Endothelial cell of umbilical vein (primary cell): ENCODE measurements around the gene SCARF2. TPM values are rescaled to one million over a fixed set of nuclear protein-coding genes. Genes with fewer than 3 reads are reported as not detected.
A peak's percentile ranks its signal among the peaks of the same experiment; 100 is the strongest.

Experiments used
- Bru-seq: library from RNA; stranded (reverse); fragments of 400-500 nt; gene quantifications from one replicate; lab custom pipeline; 2021; lab: Mats Ljungman, UMichigan
- BruChase-seq, 2 experiments: library from RNA; stranded (reverse); fragments of 400-500 nt; gene quantifications; one replicate each; lab custom pipeline; 2021; lab: Mats Ljungman, UMichigan
- BruUV-seq: library from RNA; stranded (reverse); fragments of 400-500 nt; replicated peaks from 2 replicates; lab custom pipeline; 2021; lab: Mats Ljungman, UMichigan
- CTCF ChIA-PET: fragments of 300-600, 350-600 bp; sonication (Branson Sonifier 250); formaldehyde crosslinking; loops from one replicate; lab custom pipeline; 2021; ENCODE audit warnings: antibody characterized with exemption, inconsistent platforms; lab: Charles Lee
- POLR2A ChIA-PET: fragments of 300-600, 350-600 bp; sonication (Branson Sonifier 250); formaldehyde crosslinking; loops from one replicate; lab custom pipeline; 2021; ENCODE audit warnings: antibody characterized with exemption, inconsistent platforms; lab: Charles Lee
- DNase-seq: peaks from one replicate; pipeline ENCODE4 v3.0.0-alpha.2; 2011; ENCODE audit warnings: low read depth, low spot score
- FAIRE-seq: peaks from 2 replicates; lab custom pipeline; 2011; peaks lifted over from hg19 to GRCh38; lab: Jason Lieb, UNC
- H2AFZ ChIP-seq: 2 replicates; pipeline ENCODE4 v1.6.0; 2012; ENCODE audit warnings: low read depth, low read length, control low read depth, inconsistent platforms
- H3K27ac ChIP-seq: 2 replicates; pipeline ENCODE4 v1.5.1; 2011; ENCODE audit warnings: low read depth, mild to moderate bottlenecking, control low read depth, low read length, moderate library complexity; ENCODE audit not compliant: insufficient read depth
- H3K27me3 ChIP-seq, 2 experiments: 2 replicates each; pipeline versions ENCODE4 v1.6.0 to v1.6.1; 2011; ENCODE audit warnings: low read length in 2 of 2, mixed read lengths in 1 of 2; ENCODE audit not compliant: control insufficient read depth in 2 of 2, insufficient read depth in 2 of 2
- H3K36me3 ChIP-seq, 2 experiments: 2 replicates in 1 of 2; 3 replicates in 1 of 2; pipeline ENCODE4 v1.5.1; 2011; ENCODE audit warnings: low read length in 2 of 2, mild to moderate bottlenecking in 1 of 2, moderate library complexity in 1 of 2; ENCODE audit not compliant: control insufficient read depth in 2 of 2, insufficient read depth in 2 of 2; ENCODE audit errors: extremely low read depth in 1 of 2
- H3K4me1 ChIP-seq: 3 replicates; pipeline ENCODE4 v1.5.1; 2011; ENCODE audit warnings: mild to moderate bottlenecking, low read length; ENCODE audit not compliant: control insufficient read depth, insufficient read depth; ENCODE audit errors: extremely low read depth
- H3K4me2 ChIP-seq: 2 replicates; pipeline ENCODE4 v1.6.1; 2011; ENCODE audit warnings: low read length, control low read depth, mixed read lengths; ENCODE audit not compliant: insufficient read depth
- H3K4me3 ChIP-seq, 3 experiments: fragments of 200-600 bp in 1 of 3; sonication (generic), shearing (Covaris generic) in 1 of 3; replicated peaks in 1 of 3; 2 replicates each; pipeline ENCODE4 v1.5.1; 2011 to 2016; ENCODE audit warnings: control low read depth in 3 of 3, low read length in 3 of 3, mild to moderate bottlenecking in 2 of 3, inconsistent platforms in 1 of 3, low read depth in 1 of 3, moderate library complexity in 1 of 3; ENCODE audit not compliant: insufficient read depth in 1 of 3
- H3K79me2 ChIP-seq: 2 replicates; pipeline ENCODE4 v1.6.0; 2012; ENCODE audit warnings: low read length, inconsistent platforms; ENCODE audit not compliant: control insufficient read depth, insufficient read depth
- H3K9ac ChIP-seq: replicated peaks from 2 replicates; pipeline ENCODE3; 2011; ENCODE audit warnings: low read length, control low read depth; ENCODE audit not compliant: insufficient read depth; ENCODE audit errors: extremely low read depth
- H3K9me1 ChIP-seq: replicated peaks from 3 replicates; pipeline ENCODE4 v1.6.0; 2011; ENCODE audit warnings: mild to moderate bottlenecking, low read length; ENCODE audit not compliant: control insufficient read depth, insufficient read depth; ENCODE audit errors: extremely low read depth
- H3K9me3 ChIP-seq: replicated peaks from 2 replicates; pipeline ENCODE4 v1.5.1; 2012; ENCODE audit warnings: low read length, inconsistent platforms; ENCODE audit not compliant: control insufficient read depth, insufficient read depth
- H4K20me1 ChIP-seq: replicated peaks from 2 replicates; pipeline ENCODE3; 2011; ENCODE audit warnings: mild to moderate bottlenecking, low read length; ENCODE audit not compliant: control insufficient read depth, insufficient read depth; ENCODE audit errors: extremely low read depth
- GATA2 ChIP-seq: IDR thresholded peaks from 2 replicates; pipeline ENCODE4 v1.7.0; 2011; ENCODE audit warnings: low read depth, mild to moderate bottlenecking, moderate library complexity, mixed read lengths, low read length; ENCODE audit not compliant: insufficient read length, insufficient read depth
- POLR2A ChIP-seq: IDR thresholded peaks from 2 replicates; pipeline ENCODE4 v1.6.1; 2012; ENCODE audit warnings: low read depth, mild to moderate bottlenecking, control low read depth, low read length
- POLR2AphosphoS5 ChIP-seq: IDR thresholded peaks from 2 replicates; pipeline ENCODE4 v1.6.1; 2012; ENCODE audit warnings: low read depth, mild to moderate bottlenecking, control low read depth, low read length, moderate library complexity; ENCODE audit not compliant: insufficient read depth
- dilution Hi-C: fragments of 300-500 bp; cut with MboI; formaldehyde crosslinking; loops from one replicate; pipeline ENCODE4 v1.15.0; 2019; ENCODE audit warnings: low sequenced_read_pairs; ENCODE audit not compliant: extremely low pct_ligation_motif_present
- intact Hi-C: fragments of 100-400 bp; cut with micrococcal nuclease; formaldehyde crosslinking; loops from one replicate; pipeline ENCODE4 v1.10.0; 2022
- long read RNA-seq: library from polyadenylated mRNA; stranded (forward); transcript quantifications from one replicate; pipeline ENCODE4 v2.0.0, GENCODE V29; 2021
- polyA minus RNA-seq, 3 experiments: library from RNA; depleted of rRNA, polyadenylated mRNA; stranded (reverse); fragments of >200 nt; gene quantifications; 1 replicate in 1 of 3; 2 replicates in 2 of 3; pipeline ENCODE4 v1.2.3, GENCODE V29; 2011
- polyA plus RNA-seq, 4 experiments: library from polyadenylated mRNA; depleted of rRNA in 3 of 4; stranded (reverse) in 3 of 4; unstranded in 1 of 4; fragments of >200 nt; gene quantifications; 2 replicates each; pipeline versions ENCODE4 v1.2.1 to v1.2.3, GENCODE V29; 2011 to 2012; ENCODE audit warnings: missing spikeins in 1 of 4
- total RNA-seq: library from RNA; stranded (reverse); gene quantifications from 2 replicates; pipeline ENCODE4 v1.2.3, GENCODE V29; 2021
- TF ChIP-seq, protein P1 (sequence below), 2 donors: IDR thresholded peaks; 1 replicate in 1 of 2; 2 replicates in 1 of 2; pipeline ENCODE4 v1.5.1; 2011; ENCODE audit warnings: low read length in 2 of 2, mild to moderate bottlenecking in 2 of 2, moderate library complexity in 2 of 2, control low read depth in 1 of 2, inconsistent platforms in 1 of 2, low read depth in 1 of 2; ENCODE audit not compliant: insufficient read depth in 1 of 2; ENCODE audit errors: extremely low read depth in 1 of 2

Gene SCARF2, protein sequence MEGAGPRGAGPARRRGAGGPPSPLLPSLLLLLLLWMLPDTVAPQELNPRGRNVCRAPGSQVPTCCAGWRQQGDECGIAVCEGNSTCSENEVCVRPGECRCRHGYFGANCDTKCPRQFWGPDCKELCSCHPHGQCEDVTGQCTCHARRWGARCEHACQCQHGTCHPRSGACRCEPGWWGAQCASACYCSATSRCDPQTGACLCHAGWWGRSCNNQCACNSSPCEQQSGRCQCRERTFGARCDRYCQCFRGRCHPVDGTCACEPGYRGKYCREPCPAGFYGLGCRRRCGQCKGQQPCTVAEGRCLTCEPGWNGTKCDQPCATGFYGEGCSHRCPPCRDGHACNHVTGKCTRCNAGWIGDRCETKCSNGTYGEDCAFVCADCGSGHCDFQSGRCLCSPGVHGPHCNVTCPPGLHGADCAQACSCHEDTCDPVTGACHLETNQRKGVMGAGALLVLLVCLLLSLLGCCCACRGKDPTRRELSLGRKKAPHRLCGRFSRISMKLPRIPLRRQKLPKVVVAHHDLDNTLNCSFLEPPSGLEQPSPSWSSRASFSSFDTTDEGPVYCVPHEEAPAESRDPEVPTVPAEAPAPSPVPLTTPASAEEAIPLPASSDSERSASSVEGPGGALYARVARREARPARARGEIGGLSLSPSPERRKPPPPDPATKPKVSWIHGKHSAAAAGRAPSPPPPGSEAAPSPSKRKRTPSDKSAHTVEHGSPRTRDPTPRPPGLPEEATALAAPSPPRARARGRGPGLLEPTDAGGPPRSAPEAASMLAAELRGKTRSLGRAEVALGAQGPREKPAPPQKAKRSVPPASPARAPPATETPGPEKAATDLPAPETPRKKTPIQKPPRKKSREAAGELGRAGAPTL
- total RNA-seq (18.4 and 20.1 TPM in 2 replicates), polyA plus RNA-seq (15.7 and 19.7 TPM in 2 replicates), polyA minus RNA-seq (6.3 and 8.2 TPM in 2 replicates), Bru-seq, nascent RNA (percentile 44 among the genes with signal in this experiment), BruChase-seq, experiment 1, labeled RNA remaining after a 6-hour chase (percentile 72 among the genes with signal in this experiment), BruChase-seq, experiment 2, labeled RNA remaining after a 2-hour chase (percentile 67 among the genes with signal in this experiment)
- polyA plus RNA-seq (2011; cell fraction: cytosol; rRNA removed), result 9.1 and 11.9 TPM in 2 replicates
- polyA plus RNA-seq (2011; cell fraction: nucleus; rRNA removed), result 12.8 and 12.9 TPM in 2 replicates
- 8.2 and 12.1 TPM in 2 replicates for polyA plus RNA-seq (2012)
- not detected for polyA minus RNA-seq (2011; cell fraction: cytosol; rRNA and poly(A)+ RNA removed)
- 3.1 and 7.9 TPM in 2 replicates for polyA minus RNA-seq (2011; cell fraction: nucleus; rRNA and poly(A)+ RNA removed)
- long read RNA-seq, transcript SCARF2-203 (11 exons, 3,248 nt), result minor isoform, 5 of 45 reads
- long read RNA-seq, transcript SCARF2-202 (11 exons, 3,232 nt), result major isoform, 6 of 45 reads
- long read RNA-seq, partial matches to known transcripts, result 12 of 45 reads
- long read RNA-seq, other reads (novel, unspliced or antisense), result 22 of 45 reads

DNA sequence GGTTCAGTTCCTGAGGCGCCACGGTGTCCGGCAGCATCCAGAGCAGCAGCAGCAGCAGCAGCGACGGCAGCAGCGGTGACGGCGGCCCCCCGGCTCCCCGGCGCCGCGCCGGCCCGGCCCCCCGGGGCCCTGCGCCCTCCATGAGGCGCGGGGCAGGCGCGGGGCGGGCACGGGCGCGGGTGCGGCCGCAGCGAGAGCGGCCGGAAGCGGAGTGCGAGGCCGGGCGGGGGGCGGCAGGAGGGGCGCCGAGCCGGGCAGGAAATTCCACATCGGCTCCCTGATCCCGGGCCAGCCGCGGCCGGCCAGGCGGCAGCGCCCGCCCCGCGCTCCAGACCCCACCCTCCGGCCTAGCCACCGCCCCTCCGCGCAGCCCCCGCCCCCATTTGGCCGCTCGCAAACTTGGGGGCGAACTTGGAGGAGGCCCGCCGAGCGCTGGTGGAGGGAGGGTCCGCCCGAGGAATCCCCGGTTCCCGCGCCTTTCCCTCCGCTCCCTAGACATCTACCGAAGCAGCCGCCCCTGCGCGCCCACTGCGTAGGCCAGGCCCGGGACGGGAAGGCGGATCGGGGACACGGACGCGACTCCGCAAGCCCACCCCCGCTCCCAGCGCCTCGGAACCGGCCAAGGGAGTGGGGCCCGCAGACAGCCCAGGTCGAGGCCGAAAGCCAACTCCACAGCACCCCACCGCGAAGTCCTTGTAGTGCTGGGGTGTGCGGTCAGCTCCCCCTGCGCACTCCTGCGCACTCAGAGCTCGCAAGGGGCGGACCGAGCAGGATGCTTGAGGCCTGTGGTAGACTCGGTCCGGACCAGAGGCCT, at the start of gene SCARF2:
TSS of gene SCARF2 (minus strand) at position 213 of the 814 bp plus-strand sequence. CDS start at position 142, 71 bp downstream.
- POLR2A ChIA-PET, result no interaction called here
- CTCF ChIA-PET, result interaction anchor here (1.6 to 2.9 kb wide), 4 partner anchors 11 to 20 kb away, joined by 6 to 18 read pairs (median 12); no protein-coding TSS in a partner anchor
- Histone ChIP-seq H3K4me2 (peak within 1 kb of the TSS; percentile 74), H3K9ac (peak within 1 kb of the TSS; percentile 38), H3K4me3 (peak within 1 kb of the TSS; percentile 43 to 75 (median 59)), H3K36me3 (peaks cover 0 to 2% of the 10 kb centered on the region in 2 experiments), H3K27ac (peak within 1 kb of the TSS; percentile 4), H3K9me1 (no peaks in the 10 kb centered on the region), H3K79me2 (peaks cover 14% of the 10 kb centered on the region), H2AFZ (peak within 1 kb of the TSS; percentile 78), H3K9me3 (no peaks in the 10 kb centered on the region), H4K20me1 (no peaks in the 10 kb centered on the region), H3K27me3 (no peaks in the 10 kb centered on the region), H3K4me1 (peaks cover 11% of the 10 kb centered on the region)
- TF ChIP-seq POLR2AphosphoS5 (peak; percentile 57), GATA2 (no peak), POLR2A (no peak)
- TF ChIP-seq, protein P1, sequence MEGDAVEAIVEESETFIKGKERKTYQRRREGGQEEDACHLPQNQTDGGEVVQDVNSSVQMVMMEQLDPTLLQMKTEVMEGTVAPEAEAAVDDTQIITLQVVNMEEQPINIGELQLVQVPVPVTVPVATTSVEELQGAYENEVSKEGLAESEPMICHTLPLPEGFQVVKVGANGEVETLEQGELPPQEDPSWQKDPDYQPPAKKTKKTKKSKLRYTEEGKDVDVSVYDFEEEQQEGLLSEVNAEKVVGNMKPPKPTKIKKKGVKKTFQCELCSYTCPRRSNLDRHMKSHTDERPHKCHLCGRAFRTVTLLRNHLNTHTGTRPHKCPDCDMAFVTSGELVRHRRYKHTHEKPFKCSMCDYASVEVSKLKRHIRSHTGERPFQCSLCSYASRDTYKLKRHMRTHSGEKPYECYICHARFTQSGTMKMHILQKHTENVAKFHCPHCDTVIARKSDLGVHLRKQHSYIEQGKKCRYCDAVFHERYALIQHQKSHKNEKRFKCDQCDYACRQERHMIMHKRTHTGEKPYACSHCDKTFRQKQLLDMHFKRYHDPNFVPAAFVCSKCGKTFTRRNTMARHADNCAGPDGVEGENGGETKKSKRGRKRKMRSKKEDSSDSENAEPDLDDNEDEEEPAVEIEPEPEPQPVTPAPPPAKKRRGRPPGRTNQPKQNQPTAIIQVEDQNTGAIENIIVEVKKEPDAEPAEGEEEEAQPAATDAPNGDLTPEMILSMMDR (IDR thresholded peaks at IDR 0.05; ENCODE audit: extremely low read depth in 1 of 2, insufficient read depth in 1 of 2, low read depth in 1 of 2, low read length in 2 of 2), result no peak
- dilution Hi-C loops (no loop called here), intact Hi-C loops (loop anchor here (5.0 kb wide), 1 partner anchor 59 kb away; the partner anchor contains the start of gene KLHL22)
- no TSS peak for BruUV-seq
- DNase-seq (peak; percentile 52), FAIRE-seq (peak; percentile 37)
